HFFc6 (cell line): Measurements from ENCODE around the gene IBTK. TPM values are rescaled to one million over a fixed set of nuclear protein-coding genes. Genes with fewer than 3 reads are reported as not detected.

Experiments used
- DNase-seq: peaks from one replicate; pipeline ENCODE4 v3.0.0-alpha.2; 2018
- H3K27ac Mint-ChIP-seq: 2 replicates; pipeline ENCODE4 v1.8.0; 2020; ENCODE audit warnings: mild to moderate bottlenecking, mixed read lengths
- H3K27me3 Mint-ChIP-seq: 2 replicates; pipeline ENCODE4 v1.8.0; 2021; ENCODE audit warnings: mild to moderate bottlenecking, moderate library complexity, mixed read lengths; ENCODE audit not compliant: insufficient read depth
- H3K36me3 Mint-ChIP-seq: 2 replicates; pipeline ENCODE4 v1.8.0; 2021; ENCODE audit warnings: low read depth, mixed read lengths
- H3K4me1 Mint-ChIP-seq: 2 replicates; pipeline ENCODE4 v1.8.0; 2020; ENCODE audit warnings: low read depth, mixed read lengths
- H3K4me3 Mint-ChIP-seq: 2 replicates; pipeline ENCODE4 v1.8.0; 2020; ENCODE audit warnings: mild to moderate bottlenecking, moderate library complexity, mixed read lengths
- H3K9me3 Mint-ChIP-seq: 2 replicates; pipeline ENCODE4 v1.8.0; 2020; ENCODE audit warnings: mild to moderate bottlenecking, mixed read lengths
- total RNA-seq, 6 experiments: library from RNA; stranded (reverse); fragmentation: NEBNext Ultra II Directional; extraction: Animal tissue kit (Norgen Biotek cat#: 25700); gene quantifications; 2 replicates in 1 of 6; 3 replicates in 5 of 6; pipeline ENCODE4 v1.2.3, GENCODE V29; 2021
- TF ChIP-seq, protein P1 (sequence below): fragments of 200-600 bp; sonication (generic); IDR thresholded peaks from 2 replicates; pipeline ENCODE4 v1.5.0; 2021; ENCODE audit warnings: antibody characterized with exemption, mild to moderate bottlenecking

Gene IBTK
- total RNA-seq, 6 experiments from 2014 or later = 28.4 to 34.3 (median 32.1) TPM

DNA sequence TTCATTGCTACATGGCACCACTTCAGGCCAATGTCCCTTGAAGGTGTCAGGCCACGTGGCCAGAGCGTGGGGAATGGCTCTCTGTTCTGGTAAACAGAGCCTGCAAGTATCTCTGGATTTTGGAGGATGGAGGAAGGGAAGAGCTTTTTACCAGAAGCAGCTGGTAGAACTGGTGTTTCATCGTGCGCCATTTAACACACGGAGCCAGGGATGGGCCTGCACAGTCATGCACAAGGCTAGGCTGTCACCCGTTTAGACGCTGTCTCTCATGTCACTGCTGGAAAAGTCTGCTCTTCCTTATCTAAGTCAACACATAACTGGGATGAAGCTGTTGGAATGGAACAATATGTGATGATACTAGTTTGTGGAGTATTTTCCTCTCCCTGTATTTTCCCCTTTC, 123.9 kb downstream of the IBTK start:
- H3K27ac Mint-ChIP-seq = no peak overlapping the region
- no peak overlapping the region for H3K4me3 Mint-ChIP-seq
- H3K27me3 Mint-ChIP-seq = peaks cover 2% of the 10 kb centered on the region
- H3K9me3 Mint-ChIP-seq = no peaks in the 10 kb centered on the region; the same call in 1 of the 2 replicates
- H3K36me3 Mint-ChIP-seq = no peaks in the 10 kb centered on the region
- TF ChIP-seq, protein P1, sequence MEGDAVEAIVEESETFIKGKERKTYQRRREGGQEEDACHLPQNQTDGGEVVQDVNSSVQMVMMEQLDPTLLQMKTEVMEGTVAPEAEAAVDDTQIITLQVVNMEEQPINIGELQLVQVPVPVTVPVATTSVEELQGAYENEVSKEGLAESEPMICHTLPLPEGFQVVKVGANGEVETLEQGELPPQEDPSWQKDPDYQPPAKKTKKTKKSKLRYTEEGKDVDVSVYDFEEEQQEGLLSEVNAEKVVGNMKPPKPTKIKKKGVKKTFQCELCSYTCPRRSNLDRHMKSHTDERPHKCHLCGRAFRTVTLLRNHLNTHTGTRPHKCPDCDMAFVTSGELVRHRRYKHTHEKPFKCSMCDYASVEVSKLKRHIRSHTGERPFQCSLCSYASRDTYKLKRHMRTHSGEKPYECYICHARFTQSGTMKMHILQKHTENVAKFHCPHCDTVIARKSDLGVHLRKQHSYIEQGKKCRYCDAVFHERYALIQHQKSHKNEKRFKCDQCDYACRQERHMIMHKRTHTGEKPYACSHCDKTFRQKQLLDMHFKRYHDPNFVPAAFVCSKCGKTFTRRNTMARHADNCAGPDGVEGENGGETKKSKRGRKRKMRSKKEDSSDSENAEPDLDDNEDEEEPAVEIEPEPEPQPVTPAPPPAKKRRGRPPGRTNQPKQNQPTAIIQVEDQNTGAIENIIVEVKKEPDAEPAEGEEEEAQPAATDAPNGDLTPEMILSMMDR = no peak
- no peaks in the 10 kb centered on the region for H3K4me1 Mint-ChIP-seq
- no peak for DNase-seq

Other genes starting within 250 kb of the IBTK start
- gene TPBG, start 116.1 kb upstream of the IBTK start, total RNA-seq = 100 to 1,000 TPM in 1 of 6 experiments, 10 to 100 TPM in 5; 70.0 to 123 (median 84.6) TPM